Neural cell (in vitro differentiated cells): ENCODE results near the gene CIB4. TPM values are rescaled to one million over a fixed set of nuclear protein-coding genes. Genes with fewer than 3 reads are reported as not detected.

ENCODE experiments used
- H2AFZ ChIP-seq: fragments of 200-600, 300-800 bp; sonication (generic), shearing (Covaris generic); 2 replicates; pipeline ENCODE4 v1.6.0; 2014; ENCODE audit warnings: low read depth, mild to moderate bottlenecking, antibody characterized with exemption, low read length, moderate library complexity
- H3F3A ChIP-seq: fragments of 200-600 bp; shearing (Covaris generic); 2 replicates; pipeline ENCODE4 v1.6.1; 2016; ENCODE audit warnings: mild to moderate bottlenecking, moderate library complexity, mixed read lengths, antibody characterized with exemption, low read length; ENCODE audit not compliant: insufficient read depth, poor library complexity, severe bottlenecking
- H3K27ac ChIP-seq: fragments of 200-600, 300-800 bp; sonication (generic), shearing (Covaris generic); 2 replicates; pipeline ENCODE4 v1.5.1; 2014; ENCODE audit warnings: mild to moderate bottlenecking, low read length, moderate library complexity
- H3K27me3 ChIP-seq: fragments of 300-800, 200-600 bp; sonication (generic), shearing (Covaris generic); 2 replicates; pipeline ENCODE4 v1.6.0; 2014; ENCODE audit warnings: mild to moderate bottlenecking, low read depth, low read length, moderate library complexity; ENCODE audit not compliant: insufficient read depth
- H3K36me3 ChIP-seq: fragments of 300-800, 200-600 bp; sonication (generic), shearing (Covaris generic); 2 replicates; pipeline ENCODE4 v1.5.1; 2014; ENCODE audit warnings: mild to moderate bottlenecking, antibody characterized with exemption, low read length, moderate library complexity; ENCODE audit not compliant: insufficient read depth
- H3K4me2 ChIP-seq: fragments of 300-800, 200-600 bp; sonication (generic), shearing (Covaris generic); 2 replicates; pipeline ENCODE4 v1.6.0; 2014; ENCODE audit warnings: mild to moderate bottlenecking, low read length
- H3K4me3 ChIP-seq: fragments of 300-800, 200-600 bp; sonication (generic), shearing (Covaris generic); 2 replicates; pipeline ENCODE4 v1.5.1; 2014; ENCODE audit warnings: mild to moderate bottlenecking, low read length, moderate library complexity
- H3K79me2 ChIP-seq: fragments of 200-600 bp; shearing (Covaris generic); replicated peaks from 2 replicates; pipeline ENCODE4 v1.6.0; 2014; ENCODE audit warnings: mild to moderate bottlenecking, low read length, moderate library complexity; ENCODE audit not compliant: insufficient read depth
- H3K9ac ChIP-seq: fragments of 300-800, 200-600 bp; sonication (generic), shearing (Covaris generic); 2 replicates; pipeline ENCODE4 v1.6.1; 2016; ENCODE audit warnings: mild to moderate bottlenecking, low read length, mixed read lengths
- H3K9me2 ChIP-seq: fragments of 200-600 bp; shearing (Covaris generic); 2 replicates; pipeline ENCODE4 v1.6.1; 2016; ENCODE audit warnings: mild to moderate bottlenecking, low read length, mixed read lengths; ENCODE audit not compliant: insufficient read depth
- H3K9me3 ChIP-seq: fragments of 200-600, 300-800 bp; sonication (generic), shearing (Covaris generic); 2 replicates; pipeline ENCODE4 v1.6.1; 2016; ENCODE audit warnings: mild to moderate bottlenecking, mixed run types, low read length, moderate library complexity, mixed read lengths
- H4K20me1 ChIP-seq: fragments of 200-600 bp; shearing (Covaris generic); 2 replicates; pipeline ENCODE4 v1.6.1; 2016; ENCODE audit warnings: mild to moderate bottlenecking, mixed run types; ENCODE audit not compliant: insufficient read depth
- CTCF ChIP-seq: fragments of 450-650 bp; IDR thresholded peaks from 2 replicates; pipeline ENCODE4 v1.5.1; 2014; ENCODE audit warnings: antibody characterized with exemption, mild to moderate bottlenecking, moderate library complexity; ENCODE audit not compliant: poor library complexity, severe bottlenecking
- EP300 ChIP-seq: fragments of 450-650 bp; conservative IDR thresholded peaks from 2 replicates; pipeline ENCODE4 v1.6.1; 2014; ENCODE audit warnings: antibody characterized with exemption, mild to moderate bottlenecking, moderate library complexity; ENCODE audit not compliant: poor library complexity, severe bottlenecking
- EZH2 ChIP-seq: fragments of 200-600, 300-800 bp; shearing (Covaris generic), sonication (generic); IDR thresholded peaks from 2 replicates; pipeline ENCODE4 v1.6.1; 2014; ENCODE audit warnings: antibody characterized with exemption, low read length, borderline replicate concordance, mild to moderate bottlenecking; ENCODE audit not compliant: insufficient read depth, poor library complexity, severe bottlenecking
- MXI1 ChIP-seq: fragments of 450-650 bp; conservative IDR thresholded peaks from 2 replicates; pipeline ENCODE4 v1.6.1; 2014; ENCODE audit warnings: antibody characterized with exemption, mild to moderate bottlenecking; ENCODE audit not compliant: poor library complexity, severe bottlenecking
- POLR2AphosphoS5 ChIP-seq: IDR thresholded peaks from 2 replicates; pipeline ENCODE4 v1.6.1; 2012
- REST ChIP-seq: IDR thresholded peaks from 2 replicates; pipeline ENCODE4 v1.6.1; 2012; ENCODE audit warnings: borderline replicate concordance
- SMC3 ChIP-seq: fragments of 450-650 bp; conservative IDR thresholded peaks from 2 replicates; pipeline ENCODE4 v1.6.1; 2014; ENCODE audit warnings: antibody characterized with exemption, mild to moderate bottlenecking, moderate library complexity; ENCODE audit not compliant: poor library complexity
- polyA plus RNA-seq: library from polyadenylated mRNA; depleted of rRNA; stranded (reverse); fragments of >200 nt; gene quantifications from 2 replicates; pipeline ENCODE4 v1.2.3, GENCODE V29; 2014
- small RNA-seq, 3 experiments: library from RNA; depleted of rRNA; stranded (forward); fragments of <200 nt; gene quantifications; one replicate each; pipeline ENCODE3, GENCODE V24; 2012

The CIB4 gene
- polyA plus RNA-seq, 1 donor from 2014 or later: not detected

- Histone ChIP-seq H3K79me2 (no peaks in the 10 kb centered on the region), H3K9ac (no peak overlapping the region), H3F3A (no peaks in the 10 kb centered on the region), H3K4me2 (no peak overlapping the region), H3K27me3 (no peaks in the 10 kb centered on the region), H3K4me3 (no peak overlapping the region), H3K9me2 (no peaks in the 10 kb centered on the region), H3K36me3 (no peaks in the 10 kb centered on the region), H4K20me1 (no peaks in the 10 kb centered on the region), H3K27ac (no peak overlapping the region), H3K9me3 (no peaks in the 10 kb centered on the region), H2AFZ (no peak overlapping the region)
- no peak for TF ChIP-seq SMC3
Observed at GRCh38 chr2:26533661-26534060, 107.5 kb downstream of the CIB4 start.

GRCh38 chr2:26532301-26533250, 108.6 kb downstream of the CIB4 start:
- Histone ChIP-seq H3K9me3 (no peaks in the 10 kb centered on the region), H3K4me2 (no peak overlapping the region), H3K36me3 (no peaks in the 10 kb centered on the region), H3K27me3 (no peaks in the 10 kb centered on the region), H3F3A (no peaks in the 10 kb centered on the region), H4K20me1 (no peaks in the 10 kb centered on the region), H3K27ac (no peak overlapping the region), H3K79me2 (no peaks in the 10 kb centered on the region), H3K4me3 (no peak overlapping the region), H2AFZ (no peak overlapping the region), H3K9me2 (no peaks in the 10 kb centered on the region), H3K9ac (no peak overlapping the region)
- TF ChIP-seq POLR2AphosphoS5 (no peak), REST (no peak), SMC3 (no peak), CTCF (no peak), EP300 (no peak), EZH2 (no peak), MXI1 (no peak)

Small RNAs within 50 kb of the gene (small RNA-seq; reads per million reads assigned to genes)
- gene AC015977.1: 0 reads per million in 3 experiments

Other genes starting within 250 kb of the CIB4 start
- gene DRC1, start 239.4 kb downstream of the CIB4 start, polyA plus RNA-seq: 0.16 TPM in 1 of 2 replicates, not detected in the other
- gene OTOF, start 163.2 kb downstream of the CIB4 start, polyA plus RNA-seq: not detected in 2 replicates
- 12.9 and 14.0 TPM in 2 replicates for gene KCNK3, start 51.4 kb upstream of the CIB4 start, polyA plus RNA-seq
- 10.8 and 21.2 TPM in 2 replicates for gene SLC35F6, start 122.9 kb upstream of the CIB4 start, polyA plus RNA-seq
- 0.54 and 2.1 TPM in 2 replicates for gene CENPA, start 144.7 kb upstream of the CIB4 start, polyA plus RNA-seq
- 111 and 157 TPM in 2 replicates for gene DPYSL5, start 206.8 kb upstream of the CIB4 start, polyA plus RNA-seq